GM23338 (cell line): Measurements from ENCODE around the gene IL24. TPM values are rescaled to one million over a fixed set of nuclear protein-coding genes. Genes with fewer than 3 reads are reported as not detected.

Experiments used
- ATAC-seq: fragments of 200-7000 bp; cut with Tn5 transposase; 3 replicates; pipeline ENCODE4 v1.9.1; 2020
- DNase-seq: peaks from one replicate; pipeline ENCODE4 v3.0.0-alpha.2; 2015; ENCODE audit warnings: low spot score
- H2AFZ ChIP-seq: fragments of 200-600 bp; sonication (generic); 2 replicates; pipeline ENCODE4 v1.8.0; 2016; ENCODE audit warnings: antibody characterized with exemption, mild to moderate bottlenecking, moderate library complexity
- H3F3A ChIP-seq: fragments of 200-600 bp; sonication (generic); replicated peaks from 2 replicates; pipeline ENCODE4 v1.8.0; 2017; ENCODE audit warnings: antibody characterized with exemption, mixed run types, low read depth
- H3K27ac ChIP-seq: fragments of 200-600 bp; sonication (generic); 2 replicates; pipeline ENCODE4 v1.6.1; 2016; ENCODE audit warnings: low read depth
- H3K27me3 ChIP-seq: fragments of 200-600 bp; sonication (generic); 2 replicates; pipeline ENCODE4 v1.8.0; 2016; ENCODE audit warnings: mild to moderate bottlenecking, mixed run types, moderate library complexity; ENCODE audit not compliant: insufficient read depth
- H3K36me3 ChIP-seq: fragments of 200-600 bp; sonication (generic); 2 replicates; pipeline ENCODE4 v1.8.0; 2016; ENCODE audit warnings: mild to moderate bottlenecking; ENCODE audit not compliant: insufficient read depth
- H3K4me1 ChIP-seq: fragments of 200-600 bp; sonication (generic); 2 replicates; pipeline ENCODE4 v1.8.0; 2016; ENCODE audit warnings: mild to moderate bottlenecking, moderate library complexity; ENCODE audit not compliant: insufficient read depth
- H3K4me2 ChIP-seq: fragments of 200-600 bp; sonication (generic); 2 replicates; pipeline ENCODE4 v1.7.1; 2017; ENCODE audit warnings: mixed run types
- H3K4me3 ChIP-seq: fragments of 200-600 bp; sonication (generic); 2 replicates; pipeline ENCODE4 v1.6.1; 2016; ENCODE audit warnings: mixed run types
- H3K79me2 ChIP-seq: fragments of 200-600 bp; sonication (generic); replicated peaks from 2 replicates; pipeline ENCODE4 v1.8.0; 2017; ENCODE audit warnings: mild to moderate bottlenecking; ENCODE audit not compliant: insufficient read depth
- H3K9me2 ChIP-seq: fragments of 200-600 bp; sonication (generic); 2 replicates; pipeline ENCODE4 v1.8.0; 2017; ENCODE audit not compliant: insufficient read depth
- H4K20me1 ChIP-seq: fragments of 200-600 bp; sonication (generic); replicated peaks from 2 replicates; pipeline ENCODE4 v1.8.0; 2017; ENCODE audit warnings: mild to moderate bottlenecking; ENCODE audit not compliant: insufficient read depth
- H3K27ac Mint-ChIP-seq: 2 replicates; pipeline ENCODE4 v1.8.0; 2020; ENCODE audit warnings: inconsistent platforms, mild to moderate bottlenecking, moderate library complexity, mixed read lengths
- H3K27me3 Mint-ChIP-seq: 3 replicates; pipeline ENCODE4 v1.8.0; 2022; ENCODE audit warnings: low read depth, mild to moderate bottlenecking, moderate library complexity, mixed read lengths, inconsistent platforms; ENCODE audit not compliant: insufficient read depth, poor library complexity
- H3K36me3 Mint-ChIP-seq: 3 replicates; pipeline ENCODE4 v1.8.0; 2021; ENCODE audit warnings: low read depth, mild to moderate bottlenecking, inconsistent platforms, moderate library complexity, mixed read lengths
- H3K4me1 Mint-ChIP-seq: 3 replicates; pipeline ENCODE4 v1.8.0; 2020; ENCODE audit warnings: mild to moderate bottlenecking, inconsistent platforms, mixed read lengths
- H3K4me3 Mint-ChIP-seq: 3 replicates; pipeline ENCODE4 v1.8.0; 2021; ENCODE audit warnings: moderate library complexity, mild to moderate bottlenecking, inconsistent platforms, mixed read lengths
- H3K9me3 Mint-ChIP-seq: 3 replicates; pipeline ENCODE4 v1.8.0; 2020; ENCODE audit warnings: moderate library complexity, mild to moderate bottlenecking, inconsistent platforms, mixed read lengths
- CREB1 ChIP-seq: fragments of 250-450 bp; sonication (Bioruptor Pico); IDR thresholded peaks from 2 replicates; pipeline ENCODE4 v1.5.0; 2020; ENCODE audit warnings: low read depth, mild to moderate bottlenecking, moderate library complexity
- EZH2 ChIP-seq: fragments of 200-600 bp; sonication (generic); IDR thresholded peaks from one replicate; pipeline ENCODE4 v1.8.0; 2017; ENCODE audit warnings: antibody characterized with exemption, mild to moderate bottlenecking, low read depth; ENCODE audit not compliant: unreplicated experiment
- EZH2phosphoT487 ChIP-seq: fragments of 200-600 bp; sonication (generic); IDR thresholded peaks from one replicate; pipeline ENCODE4 v1.8.1; 2018; ENCODE audit warnings: antibody characterized with exemption; ENCODE audit not compliant: unreplicated experiment
- JUNB ChIP-seq: IDR thresholded peaks from one replicate; pipeline ENCODE4 v1.6.1; 2016; ENCODE audit warnings: antibody characterized with exemption; ENCODE audit not compliant: unreplicated experiment
- NANOG ChIP-seq: IDR thresholded peaks from 2 replicates; pipeline ENCODE4 v1.6.1; 2016; ENCODE audit warnings: antibody characterized with exemption, borderline replicate concordance
- POLR2AphosphoS5 ChIP-seq: IDR thresholded peaks from 2 replicates; pipeline ENCODE4 v1.6.1; 2016; ENCODE audit warnings: antibody characterized with exemption, low read depth
- STAT1 ChIP-seq: IDR thresholded peaks from one replicate; pipeline ENCODE4 v1.6.1; 2016; ENCODE audit warnings: antibody characterized with exemption; ENCODE audit not compliant: unreplicated experiment
- ZNF114 ChIP-seq: fragments of 250-450 bp; sonication (Bioruptor Pico); IDR thresholded peaks from 2 replicates; pipeline ENCODE4 v1.5.0; 2020; ENCODE audit warnings: mild to moderate bottlenecking, moderate library complexity
- ZNF331 ChIP-seq: fragments of 250-450 bp; sonication (Bioruptor Pico); IDR thresholded peaks from 2 replicates; pipeline ENCODE4 v1.5.0; 2020; ENCODE audit warnings: low read depth, mild to moderate bottlenecking, moderate library complexity
- polyA plus RNA-seq: library from polyadenylated mRNA; unstranded; fragments of >200 nt; fragmentation: Nextera tagmentation; extraction: Ambion mirVana; gene quantifications from 2 replicates; pipeline ENCODE4 v1.2.1, GENCODE V29; 2016
- total RNA-seq: library from RNA; depleted of rRNA; stranded (reverse); fragments of >200 nt; shearing (Covaris generic); gene quantifications from 2 replicates; pipeline ENCODE4 v1.2.3, GENCODE V29; 2014
- TF ChIP-seq, protein P1 (sequence below): fragments of 250-450 bp; sonication (Bioruptor Pico); IDR thresholded peaks from 2 replicates; pipeline ENCODE4 v1.5.0; 2020; ENCODE audit warnings: mild to moderate bottlenecking, moderate library complexity
- TF ChIP-seq, protein P2 (sequence below): IDR thresholded peaks from one replicate; pipeline ENCODE4 v1.6.1; 2018; ENCODE audit warnings: antibody characterized with exemption; ENCODE audit not compliant: unreplicated experiment
- TF ChIP-seq, protein P3 (sequence below): IDR thresholded peaks from 2 replicates; pipeline ENCODE4 v1.6.1; 2016; ENCODE audit warnings: antibody characterized with exemption
- TF ChIP-seq, protein P4 (sequence below), 2 experiments: fragments of 200-600 bp in 1 of 2; sonication (generic) in 1 of 2; conservative IDR thresholded peaks; 2 replicates each; pipeline versions ENCODE4 v1.5.1 to v1.6.1; 2016 to 2017; ENCODE audit warnings: antibody characterized with exemption in 2 of 2, low read depth in 2 of 2, mild to moderate bottlenecking in 2 of 2, moderate library complexity in 1 of 2

The IL24 gene
- total and polyA plus RNA-seq, 2 experiments from 2014 or later: not detected

DNA sequence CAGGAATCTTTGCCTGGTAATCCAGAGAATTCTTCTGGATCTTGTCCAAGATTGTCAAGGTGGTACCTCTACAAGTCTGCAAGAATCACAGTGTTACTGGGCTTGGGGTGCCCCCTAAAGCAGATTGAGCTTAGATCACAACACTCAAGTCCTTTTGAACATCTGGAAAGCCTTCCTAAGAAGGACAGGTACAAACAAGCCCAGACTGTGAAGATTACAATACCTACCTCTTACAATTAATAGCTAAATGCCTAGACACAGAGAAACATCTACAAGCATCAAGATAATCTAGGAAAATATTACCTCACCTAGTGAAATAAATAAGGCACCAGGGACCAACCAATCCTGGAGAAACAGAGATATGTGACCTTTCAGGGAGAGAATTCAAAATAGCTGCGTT lies 49.3 kb upstream of the IL24 start:
- ATAC-seq (no peak), DNase-seq (no peak)
- Mint-ChIP-seq H3K4me1 (no peaks in the 10 kb centered on the region), H3K4me3 (no peak overlapping the region), H3K36me3 (no peaks in the 10 kb centered on the region), H3K9me3 (peaks cover 15% of the 10 kb centered on the region), H3K27me3 (no peaks in the 10 kb centered on the region), H3K27ac (no peak overlapping the region)
- H3K4me1 ChIP-seq: no peaks in the 10 kb centered on the region
- H2AFZ ChIP-seq: no peak overlapping the region
- no peaks in the 10 kb centered on the region for H3F3A ChIP-seq
- H3K4me3 ChIP-seq: no peak overlapping the region
- TF ChIP-seq EZH2phosphoT487 (no peak), ZNF114 (no peak), POLR2AphosphoS5 (no peak), STAT1 (no peak), CREB1 (CRISPR knock-in tag) (no peak), JUNB (no peak), NANOG (no peak), EZH2 (no peak), ZNF331 (no peak)
- TF ChIP-seq, protein P1, sequence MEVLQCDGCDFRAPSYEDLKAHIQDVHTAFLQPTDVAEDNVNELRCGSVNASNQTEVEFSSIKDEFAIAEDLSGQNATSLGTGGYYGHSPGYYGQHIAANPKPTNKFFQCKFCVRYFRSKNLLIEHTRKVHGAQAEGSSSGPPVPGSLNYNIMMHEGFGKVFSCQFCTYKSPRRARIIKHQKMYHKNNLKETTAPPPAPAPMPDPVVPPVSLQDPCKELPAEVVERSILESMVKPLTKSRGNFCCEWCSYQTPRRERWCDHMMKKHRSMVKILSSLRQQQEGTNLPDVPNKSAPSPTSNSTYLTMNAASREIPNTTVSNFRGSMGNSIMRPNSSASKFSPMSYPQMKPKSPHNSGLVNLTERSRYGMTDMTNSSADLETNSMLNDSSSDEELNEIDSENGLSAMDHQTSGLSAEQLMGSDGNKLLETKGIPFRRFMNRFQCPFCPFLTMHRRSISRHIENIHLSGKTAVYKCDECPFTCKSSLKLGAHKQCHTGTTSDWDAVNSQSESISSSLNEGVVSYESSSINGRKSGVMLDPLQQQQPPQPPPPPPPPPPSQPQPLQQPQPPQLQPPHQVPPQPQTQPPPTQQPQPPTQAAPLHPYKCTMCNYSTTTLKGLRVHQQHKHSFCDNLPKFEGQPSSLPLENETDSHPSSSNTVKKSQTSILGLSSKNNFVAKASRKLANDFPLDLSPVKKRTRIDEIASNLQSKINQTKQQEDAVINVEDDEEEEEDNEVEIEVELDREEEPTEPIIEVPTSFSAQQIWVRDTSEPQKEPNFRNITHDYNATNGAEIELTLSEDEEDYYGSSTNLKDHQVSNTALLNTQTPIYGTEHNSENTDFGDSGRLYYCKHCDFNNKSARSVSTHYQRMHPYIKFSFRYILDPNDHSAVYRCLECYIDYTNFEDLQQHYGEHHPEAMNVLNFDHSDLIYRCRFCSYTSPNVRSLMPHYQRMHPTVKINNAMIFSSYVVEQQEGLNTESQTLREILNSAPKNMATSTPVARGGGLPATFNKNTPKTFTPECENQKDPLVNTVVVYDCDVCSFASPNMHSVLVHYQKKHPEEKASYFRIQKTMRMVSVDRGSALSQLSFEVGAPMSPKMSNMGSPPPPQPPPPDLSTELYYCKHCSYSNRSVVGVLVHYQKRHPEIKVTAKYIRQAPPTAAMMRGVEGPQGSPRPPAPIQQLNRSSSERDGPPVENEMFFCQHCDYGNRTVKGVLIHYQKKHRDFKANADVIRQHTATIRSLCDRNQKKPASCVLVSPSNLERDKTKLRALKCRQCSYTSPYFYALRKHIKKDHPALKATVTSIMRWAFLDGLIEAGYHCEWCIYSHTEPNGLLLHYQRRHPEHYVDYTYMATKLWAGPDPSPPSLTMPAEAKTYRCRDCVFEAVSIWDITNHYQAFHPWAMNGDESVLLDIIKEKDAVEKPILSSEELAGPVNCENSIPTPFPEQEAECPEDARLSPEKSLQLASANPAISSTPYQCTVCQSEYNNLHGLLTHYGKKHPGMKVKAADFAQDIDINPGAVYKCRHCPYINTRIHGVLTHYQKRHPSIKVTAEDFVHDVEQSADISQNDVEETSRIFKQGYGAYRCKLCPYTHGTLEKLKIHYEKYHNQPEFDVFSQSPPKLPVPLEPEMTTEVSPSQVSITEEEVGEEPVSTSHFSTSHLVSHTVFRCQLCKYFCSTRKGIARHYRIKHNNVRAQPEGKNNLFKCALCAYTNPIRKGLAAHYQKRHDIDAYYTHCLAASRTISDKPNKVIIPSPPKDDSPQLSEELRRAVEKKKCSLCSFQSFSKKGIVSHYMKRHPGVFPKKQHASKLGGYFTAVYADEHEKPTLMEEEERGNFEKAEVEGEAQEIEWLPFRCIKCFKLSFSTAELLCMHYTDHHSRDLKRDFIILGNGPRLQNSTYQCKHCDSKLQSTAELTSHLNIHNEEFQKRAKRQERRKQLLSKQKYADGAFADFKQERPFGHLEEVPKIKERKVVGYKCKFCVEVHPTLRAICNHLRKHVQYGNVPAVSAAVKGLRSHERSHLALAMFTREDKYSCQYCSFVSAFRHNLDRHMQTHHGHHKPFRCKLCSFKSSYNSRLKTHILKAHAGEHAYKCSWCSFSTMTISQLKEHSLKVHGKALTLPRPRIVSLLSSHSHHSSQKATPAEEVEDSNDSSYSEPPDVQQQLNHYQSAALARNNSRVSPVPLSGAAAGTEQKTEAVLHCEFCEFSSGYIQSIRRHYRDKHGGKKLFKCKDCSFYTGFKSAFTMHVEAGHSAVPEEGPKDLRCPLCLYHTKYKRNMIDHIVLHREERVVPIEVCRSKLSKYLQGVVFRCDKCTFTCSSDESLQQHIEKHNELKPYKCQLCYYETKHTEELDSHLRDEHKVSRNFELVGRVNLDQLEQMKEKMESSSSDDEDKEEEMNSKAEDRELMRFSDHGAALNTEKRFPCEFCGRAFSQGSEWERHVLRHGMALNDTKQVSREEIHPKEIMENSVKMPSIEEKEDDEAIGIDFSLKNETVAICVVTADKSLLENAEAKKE (CRISPR knock-in tag): no peak
- TF ChIP-seq, protein P2, sequence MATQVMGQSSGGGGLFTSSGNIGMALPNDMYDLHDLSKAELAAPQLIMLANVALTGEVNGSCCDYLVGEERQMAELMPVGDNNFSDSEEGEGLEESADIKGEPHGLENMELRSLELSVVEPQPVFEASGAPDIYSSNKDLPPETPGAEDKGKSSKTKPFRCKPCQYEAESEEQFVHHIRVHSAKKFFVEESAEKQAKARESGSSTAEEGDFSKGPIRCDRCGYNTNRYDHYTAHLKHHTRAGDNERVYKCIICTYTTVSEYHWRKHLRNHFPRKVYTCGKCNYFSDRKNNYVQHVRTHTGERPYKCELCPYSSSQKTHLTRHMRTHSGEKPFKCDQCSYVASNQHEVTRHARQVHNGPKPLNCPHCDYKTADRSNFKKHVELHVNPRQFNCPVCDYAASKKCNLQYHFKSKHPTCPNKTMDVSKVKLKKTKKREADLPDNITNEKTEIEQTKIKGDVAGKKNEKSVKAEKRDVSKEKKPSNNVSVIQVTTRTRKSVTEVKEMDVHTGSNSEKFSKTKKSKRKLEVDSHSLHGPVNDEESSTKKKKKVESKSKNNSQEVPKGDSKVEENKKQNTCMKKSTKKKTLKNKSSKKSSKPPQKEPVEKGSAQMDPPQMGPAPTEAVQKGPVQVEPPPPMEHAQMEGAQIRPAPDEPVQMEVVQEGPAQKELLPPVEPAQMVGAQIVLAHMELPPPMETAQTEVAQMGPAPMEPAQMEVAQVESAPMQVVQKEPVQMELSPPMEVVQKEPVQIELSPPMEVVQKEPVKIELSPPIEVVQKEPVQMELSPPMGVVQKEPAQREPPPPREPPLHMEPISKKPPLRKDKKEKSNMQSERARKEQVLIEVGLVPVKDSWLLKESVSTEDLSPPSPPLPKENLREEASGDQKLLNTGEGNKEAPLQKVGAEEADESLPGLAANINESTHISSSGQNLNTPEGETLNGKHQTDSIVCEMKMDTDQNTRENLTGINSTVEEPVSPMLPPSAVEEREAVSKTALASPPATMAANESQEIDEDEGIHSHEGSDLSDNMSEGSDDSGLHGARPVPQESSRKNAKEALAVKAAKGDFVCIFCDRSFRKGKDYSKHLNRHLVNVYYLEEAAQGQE: no peak
- TF ChIP-seq, protein P3, sequence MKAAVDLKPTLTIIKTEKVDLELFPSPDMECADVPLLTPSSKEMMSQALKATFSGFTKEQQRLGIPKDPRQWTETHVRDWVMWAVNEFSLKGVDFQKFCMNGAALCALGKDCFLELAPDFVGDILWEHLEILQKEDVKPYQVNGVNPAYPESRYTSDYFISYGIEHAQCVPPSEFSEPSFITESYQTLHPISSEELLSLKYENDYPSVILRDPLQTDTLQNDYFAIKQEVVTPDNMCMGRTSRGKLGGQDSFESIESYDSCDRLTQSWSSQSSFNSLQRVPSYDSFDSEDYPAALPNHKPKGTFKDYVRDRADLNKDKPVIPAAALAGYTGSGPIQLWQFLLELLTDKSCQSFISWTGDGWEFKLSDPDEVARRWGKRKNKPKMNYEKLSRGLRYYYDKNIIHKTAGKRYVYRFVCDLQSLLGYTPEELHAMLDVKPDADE: no peak
- TF ChIP-seq, protein P4, sequence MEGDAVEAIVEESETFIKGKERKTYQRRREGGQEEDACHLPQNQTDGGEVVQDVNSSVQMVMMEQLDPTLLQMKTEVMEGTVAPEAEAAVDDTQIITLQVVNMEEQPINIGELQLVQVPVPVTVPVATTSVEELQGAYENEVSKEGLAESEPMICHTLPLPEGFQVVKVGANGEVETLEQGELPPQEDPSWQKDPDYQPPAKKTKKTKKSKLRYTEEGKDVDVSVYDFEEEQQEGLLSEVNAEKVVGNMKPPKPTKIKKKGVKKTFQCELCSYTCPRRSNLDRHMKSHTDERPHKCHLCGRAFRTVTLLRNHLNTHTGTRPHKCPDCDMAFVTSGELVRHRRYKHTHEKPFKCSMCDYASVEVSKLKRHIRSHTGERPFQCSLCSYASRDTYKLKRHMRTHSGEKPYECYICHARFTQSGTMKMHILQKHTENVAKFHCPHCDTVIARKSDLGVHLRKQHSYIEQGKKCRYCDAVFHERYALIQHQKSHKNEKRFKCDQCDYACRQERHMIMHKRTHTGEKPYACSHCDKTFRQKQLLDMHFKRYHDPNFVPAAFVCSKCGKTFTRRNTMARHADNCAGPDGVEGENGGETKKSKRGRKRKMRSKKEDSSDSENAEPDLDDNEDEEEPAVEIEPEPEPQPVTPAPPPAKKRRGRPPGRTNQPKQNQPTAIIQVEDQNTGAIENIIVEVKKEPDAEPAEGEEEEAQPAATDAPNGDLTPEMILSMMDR (conservative IDR thresholded peaks at IDR 0.05; ENCODE audit: low read depth in 2 of 2): no peak
- H3K27me3 ChIP-seq: no peaks in the 10 kb centered on the region
- H3K4me2 ChIP-seq: no peak overlapping the region
- H3K36me3 ChIP-seq: no peaks in the 10 kb centered on the region
- no peaks in the 10 kb centered on the region for H3K9me2 ChIP-seq
- H3K79me2 ChIP-seq: no peaks in the 10 kb centered on the region
- H3K27ac ChIP-seq: no peak overlapping the region
- no peaks in the 10 kb centered on the region for H4K20me1 ChIP-seq
